Ascending aorta (tissue), 2 donors: ENCODE results near the gene MMP2. TPM values are rescaled to one million over a fixed set of nuclear protein-coding genes. Genes with fewer than 3 reads are reported as not detected.

Experiments used
- DNase-seq, 2 donors: peaks; one replicate each; pipeline ENCODE4 v3.0.0-alpha.2; 2019; ENCODE audit warnings: low spot score in 2 of 2
- H3K27ac ChIP-seq, 2 donors: fragments of 200-600 bp; sonication (generic); one replicate each; pipeline ENCODE4 v1.5.1; 2016 to 2017; ENCODE audit warnings: mild to moderate bottlenecking in 1 of 2
- H3K27me3 ChIP-seq: fragments of 200-600 bp; sonication (generic); one replicate; pipeline ENCODE4 v1.5.1; 2017
- H3K36me3 ChIP-seq, 2 donors: fragments of 200-600 bp; sonication (generic); one replicate each; pipeline ENCODE4 v1.5.1; 2016
- H3K4me1 ChIP-seq, 2 donors: fragments of 200-600 bp; sonication (generic); one replicate each; pipeline ENCODE4 v1.5.1; 2016 to 2017; ENCODE audit warnings: mild to moderate bottlenecking in 1 of 2
- H3K4me3 ChIP-seq, 2 donors: fragments of 200-600 bp; sonication (generic); one replicate each; pipeline ENCODE4 v1.5.1; 2016 to 2017; ENCODE audit warnings: mild to moderate bottlenecking in 1 of 2
- H3K9me3 ChIP-seq, 2 donors: fragments of 200-600 bp; sonication (generic); one replicate each; pipeline ENCODE4 v1.5.1; 2016
- intact Hi-C: fragments of 100-400 bp; cut with DNase I; formaldehyde crosslinking; loops from one replicate; pipeline ENCODE4 v1.15.1; 2023
- total RNA-seq: library from RNA; depleted of rRNA; stranded (reverse); fragments of >200 nt; gene quantifications from one replicate; pipeline ENCODE4 v1.1.0, GENCODE V29; 2016
- TF ChIP-seq, protein P1 (sequence below), 3 experiments: fragments of 200-600 bp in 2 of 3; fragments of 450-650 bp in 1 of 3; sonication (generic) in 2 of 3; IDR thresholded peaks; one replicate each; pipeline ENCODE4 v1.5.1; 2016 to 2019; ENCODE audit warnings: antibody characterized with exemption in 3 of 3, mild to moderate bottlenecking in 1 of 3, moderate library complexity in 1 of 3

MMP2 gene
- total RNA-seq, result 325 TPM

DNA sequence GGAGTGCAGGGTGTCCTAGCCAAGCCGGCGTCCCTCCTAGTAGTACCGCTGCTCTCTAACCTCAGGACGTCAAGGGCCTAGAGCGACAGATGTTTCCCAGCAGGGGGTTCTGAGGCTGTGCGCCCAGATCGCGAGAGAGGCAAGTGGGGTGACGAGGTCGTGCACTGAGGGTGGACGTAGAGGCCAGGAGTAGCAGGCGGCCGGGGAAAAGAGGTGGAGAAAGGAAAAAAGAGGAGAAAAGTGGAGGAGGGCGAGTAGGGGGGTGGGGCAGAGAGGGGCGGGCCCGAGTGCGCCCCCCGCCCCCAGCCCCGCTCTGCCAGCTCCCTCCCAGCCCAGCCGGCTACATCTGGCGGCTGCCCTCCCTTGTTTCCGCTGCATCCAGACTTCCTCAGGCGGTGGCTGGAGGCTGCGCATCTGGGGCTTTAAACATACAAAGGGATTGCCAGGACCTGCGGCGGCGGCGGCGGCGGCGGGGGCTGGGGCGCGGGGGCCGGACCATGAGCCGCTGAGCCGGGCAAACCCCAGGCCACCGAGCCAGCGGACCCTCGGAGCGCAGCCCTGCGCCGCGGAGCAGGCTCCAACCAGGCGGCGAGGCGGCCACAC lies at the start of gene MMP2:
TSS of gene MMP2 (plus strand) at position 372 of the 603 bp plus-strand sequence. CDS start 282 bp downstream, outside the sequence.
- intact Hi-C loops, result no loop called here
- TF ChIP-seq, protein P1, sequence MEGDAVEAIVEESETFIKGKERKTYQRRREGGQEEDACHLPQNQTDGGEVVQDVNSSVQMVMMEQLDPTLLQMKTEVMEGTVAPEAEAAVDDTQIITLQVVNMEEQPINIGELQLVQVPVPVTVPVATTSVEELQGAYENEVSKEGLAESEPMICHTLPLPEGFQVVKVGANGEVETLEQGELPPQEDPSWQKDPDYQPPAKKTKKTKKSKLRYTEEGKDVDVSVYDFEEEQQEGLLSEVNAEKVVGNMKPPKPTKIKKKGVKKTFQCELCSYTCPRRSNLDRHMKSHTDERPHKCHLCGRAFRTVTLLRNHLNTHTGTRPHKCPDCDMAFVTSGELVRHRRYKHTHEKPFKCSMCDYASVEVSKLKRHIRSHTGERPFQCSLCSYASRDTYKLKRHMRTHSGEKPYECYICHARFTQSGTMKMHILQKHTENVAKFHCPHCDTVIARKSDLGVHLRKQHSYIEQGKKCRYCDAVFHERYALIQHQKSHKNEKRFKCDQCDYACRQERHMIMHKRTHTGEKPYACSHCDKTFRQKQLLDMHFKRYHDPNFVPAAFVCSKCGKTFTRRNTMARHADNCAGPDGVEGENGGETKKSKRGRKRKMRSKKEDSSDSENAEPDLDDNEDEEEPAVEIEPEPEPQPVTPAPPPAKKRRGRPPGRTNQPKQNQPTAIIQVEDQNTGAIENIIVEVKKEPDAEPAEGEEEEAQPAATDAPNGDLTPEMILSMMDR (IDR thresholded peaks at IDR 0.05), result no peak
- Histone ChIP-seq H3K4me1 (peaks cover 0 to 8% of the 10 kb centered on the region in 2 donors), H3K36me3 (peaks cover 13% of the 10 kb centered on the region in 2 donors), H3K27me3 (no peaks in the 10 kb centered on the region), H3K9me3 (no peaks in the 10 kb centered on the region), H3K4me3 (peak within 1 kb of the TSS; percentile 83 to 84), H3K27ac (peak within 1 kb of the TSS; percentile 74 to 90)
- DNase-seq, result peak in 1 of 2 donors; percentile 85

DNA sequence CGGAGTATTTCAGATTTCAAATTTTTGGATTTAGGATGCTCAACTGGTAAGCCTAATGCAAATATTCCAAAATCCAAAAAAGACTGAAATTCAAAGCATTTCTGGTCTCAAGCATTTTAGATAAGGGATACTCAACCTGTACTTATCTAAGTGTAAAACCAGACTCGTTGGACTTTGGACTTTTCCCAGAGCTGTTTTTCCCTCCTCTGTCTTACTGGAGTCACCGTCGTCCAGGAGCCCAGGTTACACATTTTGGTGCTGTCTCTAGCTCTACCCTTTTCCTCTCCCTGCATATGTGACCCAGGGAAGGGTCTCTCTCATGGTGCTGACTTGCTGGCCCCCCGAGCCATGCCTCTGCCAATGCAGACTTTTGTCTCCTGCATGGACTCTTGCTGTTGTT lies 46.0 kb upstream of the MMP2 start:
- Histone ChIP-seq H3K27me3 (no peaks in the 10 kb centered on the region), H3K36me3 (no peaks in the 10 kb centered on the region), H3K9me3 (no peaks in the 10 kb centered on the region), H3K4me3 (no peak overlapping the region), H3K27ac (no peak overlapping the region), H3K4me1 (no peaks in the 10 kb centered on the region)
- intact Hi-C loops, result no loop called here
- TF ChIP-seq, protein P1 (IDR thresholded peaks at IDR 0.05), result no peak
- DNase-seq, result no peak

DNA sequence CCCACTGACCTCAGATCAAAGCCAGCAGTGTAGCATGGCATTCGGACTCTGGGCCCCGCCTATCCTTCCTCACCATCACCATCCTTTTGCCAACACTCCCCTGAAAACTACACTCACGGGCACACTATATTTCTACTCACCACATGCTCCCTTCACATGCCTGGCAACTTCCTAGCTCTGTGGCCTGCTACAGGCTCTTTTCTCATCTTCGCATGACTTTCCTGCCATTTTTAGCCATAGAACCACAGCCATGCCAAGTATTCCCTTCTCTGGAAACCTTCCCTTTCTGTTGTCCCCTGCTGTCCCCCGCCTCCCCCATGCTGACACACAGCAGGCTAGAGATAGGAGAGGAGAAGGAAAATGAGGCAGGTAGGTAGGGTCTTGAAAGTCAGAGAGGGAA lies 45.5 kb upstream of the MMP2 start:
- Histone ChIP-seq H3K9me3 (no peaks in the 10 kb centered on the region), H3K27ac (no peak overlapping the region), H3K4me1 (no peaks in the 10 kb centered on the region), H3K36me3 (no peaks in the 10 kb centered on the region), H3K27me3 (no peaks in the 10 kb centered on the region), H3K4me3 (no peak overlapping the region)
- TF ChIP-seq, protein P1 (IDR thresholded peaks at IDR 0.05), result no peak
- intact Hi-C loops, result no loop called here
- DNase-seq, result no peak

DNA sequence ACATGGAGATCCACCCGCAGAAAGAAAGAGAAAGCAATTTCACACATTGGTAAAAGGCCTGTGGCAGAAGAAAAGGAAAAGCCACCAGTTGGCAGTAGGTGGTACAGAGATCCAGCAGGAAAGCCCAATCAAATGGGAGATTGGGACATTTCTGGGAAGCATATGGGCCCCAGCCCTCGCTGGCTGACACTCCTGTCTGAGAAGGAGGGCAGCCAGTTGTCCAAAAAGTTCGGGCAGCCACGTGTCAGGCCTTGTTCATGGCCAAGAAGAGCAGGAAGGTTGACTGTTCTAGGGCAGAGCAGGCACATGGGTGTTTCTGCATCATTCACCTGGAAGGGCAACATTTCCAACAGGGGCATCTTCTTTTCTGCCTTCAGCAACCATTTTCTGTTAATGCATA lies 45.0 kb upstream of the MMP2 start:
- TF ChIP-seq, protein P1 (IDR thresholded peaks at IDR 0.05), result no peak
- Histone ChIP-seq H3K36me3 (no peaks in the 10 kb centered on the region), H3K9me3 (no peaks in the 10 kb centered on the region), H3K4me3 (no peak overlapping the region), H3K4me1 (no peaks in the 10 kb centered on the region), H3K27me3 (no peaks in the 10 kb centered on the region), H3K27ac (no peak overlapping the region)
- intact Hi-C loops, result no loop called here
- DNase-seq, result no peak

- Histone ChIP-seq H3K4me1 (no peaks in the 10 kb centered on the region), H3K27ac (no peak overlapping the region), H3K4me3 (no peak overlapping the region), H3K36me3 (no peaks in the 10 kb centered on the region), H3K9me3 (no peaks in the 10 kb centered on the region), H3K27me3 (no peaks in the 10 kb centered on the region)
- DNase-seq, result no peak
- TF ChIP-seq, protein P1 (IDR thresholded peaks at IDR 0.05), result no peak
- intact Hi-C loops, result no loop called here
Observed at GRCh38 chr16:55435387-55435786, 43.6 kb upstream of the MMP2 start.

DNA sequence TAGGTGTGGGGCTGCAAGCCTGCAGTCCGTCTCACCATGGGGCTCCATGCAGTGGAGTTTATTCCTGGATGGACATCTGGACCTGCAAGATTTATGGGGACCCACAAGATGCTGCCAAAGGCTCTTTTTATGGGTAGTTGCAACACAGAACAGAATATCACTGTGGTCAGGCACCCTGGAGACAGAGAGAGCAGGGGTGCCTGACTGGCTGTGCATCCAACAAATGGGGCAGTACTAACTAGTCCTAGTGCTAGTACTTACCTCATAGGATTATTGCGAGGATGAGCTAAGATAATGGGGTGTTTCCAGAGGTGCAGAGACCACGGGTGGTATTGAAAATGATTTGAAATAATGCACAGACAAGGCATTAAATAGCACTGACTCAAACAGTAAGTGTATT lies 42.4 kb upstream of the MMP2 start:
- Histone ChIP-seq H3K27ac (no peak overlapping the region), H3K4me1 (no peaks in the 10 kb centered on the region), H3K36me3 (no peaks in the 10 kb centered on the region), H3K9me3 (no peaks in the 10 kb centered on the region), H3K4me3 (no peak overlapping the region), H3K27me3 (no peaks in the 10 kb centered on the region)
- TF ChIP-seq, protein P1 (IDR thresholded peaks at IDR 0.05), result no peak
- intact Hi-C loops, result no loop called here
- no peak for DNase-seq
